Lower leg skin (tissue), 3 donors: Measurements from ENCODE around the gene VENTX.

Source experiments
- CTCF ChIP-seq, 3 donors: fragments of 450-650 bp; IDR thresholded peaks; one replicate each; pipeline ENCODE4 v1.5.1; 2016; ENCODE audit warnings: antibody characterized with exemption in 3 of 3, mild to moderate bottlenecking in 3 of 3, moderate library complexity in 2 of 3
- POLR2A ChIP-seq, 2 donors: fragments of 450-650 bp; IDR thresholded peaks; one replicate each; pipeline ENCODE4 v1.6.1; 2016 to 2017; ENCODE audit warnings: antibody characterized with exemption in 2 of 2, mild to moderate bottlenecking in 1 of 2, moderate library complexity in 1 of 2

- no peak for TF ChIP-seq POLR2A (IDR thresholded peaks at IDR 0.05)
- TF ChIP-seq CTCF (IDR thresholded peaks at IDR 0.05), result no peak
These were observed 10.4 kb upstream of the VENTX start for GRCh38 chr10:133227256-133227655.
